ENCODE data around the gene ATP6V1A. TPM values are rescaled to one million over a fixed set of nuclear protein-coding genes. Genes with fewer than 3 reads are reported as not detected.

The ATP6V1A gene
- total RNA-seq, 1 donor from 2014 or later, result 70.1 TPM

GRCh38 chr3:113712129-113712528 is 34.7 kb upstream of the ATP6V1A start:
- Mint-ChIP-seq H3K27ac (no peak overlapping the region), H3K36me3 (ENCODE audit: insufficient read depth) (peaks cover 8% of the 10 kb centered on the region), H3K9me3 (ENCODE audit: low read depth) (no peaks in the 10 kb centered on the region), H3K27me3 (no peaks in the 10 kb centered on the region), H3K4me1 (ENCODE audit: low read depth) (peaks cover 7% of the 10 kb centered on the region), H3K4me3 (ENCODE audit: low read depth) (no peak overlapping the region)
- no peak for DNase-seq (ENCODE audit: low spot score, unreplicated experiment)
- no peak for TF ChIP-seq CTCF (IDR thresholded peaks at IDR 0.05; ENCODE audit: unreplicated experiment)

GRCh38 chr3:113714702-113715101 is 32.1 kb upstream of the ATP6V1A start:
- no peaks in the 10 kb centered on the region for H3K27me3 Mint-ChIP-seq
- no peak overlapping the region for H3K27ac Mint-ChIP-seq
- H3K9me3 Mint-ChIP-seq (ENCODE audit: low read depth), result no peaks in the 10 kb centered on the region
- H3K36me3 Mint-ChIP-seq (ENCODE audit: insufficient read depth), result peaks cover 14% of the 10 kb centered on the region
- H3K4me3 Mint-ChIP-seq (ENCODE audit: low read depth), result no peak overlapping the region
- no peak for TF ChIP-seq CTCF (IDR thresholded peaks at IDR 0.05; ENCODE audit: unreplicated experiment)
- no peak for DNase-seq (ENCODE audit: low spot score, unreplicated experiment)
- H3K4me1 Mint-ChIP-seq (ENCODE audit: low read depth), result peaks cover 7% of the 10 kb centered on the region

- Mint-ChIP-seq H3K27ac (no peak overlapping the region), H3K9me3 (ENCODE audit: low read depth) (no peaks in the 10 kb centered on the region), H3K36me3 (ENCODE audit: insufficient read depth) (peaks cover 19% of the 10 kb centered on the region), H3K27me3 (no peaks in the 10 kb centered on the region), H3K4me3 (ENCODE audit: low read depth) (no peak overlapping the region), H3K4me1 (ENCODE audit: low read depth) (peaks cover 5% of the 10 kb centered on the region)
- no peak for TF ChIP-seq CTCF (IDR thresholded peaks at IDR 0.05; ENCODE audit: unreplicated experiment)
- no peak for DNase-seq (ENCODE audit: low spot score, unreplicated experiment)
Observed at GRCh38 chr3:113717308-113717707, 29.5 kb upstream of the ATP6V1A start.

- Mint-ChIP-seq H3K27ac (no peak overlapping the region), H3K4me1 (ENCODE audit: low read depth) (peaks cover 1% of the 10 kb centered on the region), H3K4me3 (ENCODE audit: low read depth) (no peak overlapping the region), H3K27me3 (no peaks in the 10 kb centered on the region), H3K9me3 (ENCODE audit: low read depth) (no peaks in the 10 kb centered on the region), H3K36me3 (ENCODE audit: insufficient read depth) (peaks cover 20% of the 10 kb centered on the region)
- no peak for DNase-seq (ENCODE audit: low spot score, unreplicated experiment)
- TF ChIP-seq CTCF (IDR thresholded peaks at IDR 0.05; ENCODE audit: unreplicated experiment), result no peak
Observed at GRCh38 chr3:113717818-113718217, 29.0 kb upstream of the ATP6V1A start.

- TF ChIP-seq CTCF (IDR thresholded peaks at IDR 0.05; ENCODE audit: unreplicated experiment), result no peak
- Mint-ChIP-seq H3K27ac (no peak overlapping the region), H3K36me3 (ENCODE audit: insufficient read depth) (peaks cover 21% of the 10 kb centered on the region), H3K9me3 (ENCODE audit: low read depth) (no peaks in the 10 kb centered on the region), H3K4me3 (ENCODE audit: low read depth) (no peak overlapping the region), H3K4me1 (ENCODE audit: low read depth) (peaks cover 1% of the 10 kb centered on the region), H3K27me3 (no peaks in the 10 kb centered on the region)
- DNase-seq (ENCODE audit: low spot score, unreplicated experiment), result no peak
Observed at GRCh38 chr3:113719294-113719693, 27.5 kb upstream of the ATP6V1A start.

Measured in progenitor cell of endocrine pancreas (in vitro differentiated cells).